Left colon (tissue), 2 donors: Measurements from ENCODE around the gene CDC20. TPM values are rescaled to one million over a fixed set of nuclear protein-coding genes. Genes with fewer than 3 reads are reported as not detected.

ENCODE experiments used
- ATAC-seq: fragments of 200-7000 bp; cut with Tn5 transposase; one replicate; pipeline ENCODE4 v1.9.1; 2020; ENCODE audit warnings: mild to moderate bottlenecking, moderate library complexity
- DNase-seq, 2 donors: peaks; one replicate each; pipeline ENCODE4 v3.0.0-alpha.2; 2020
- intact Hi-C, 2 donors: fragments of 100-400 bp; cut with DNase I in 1 of 2; cut with micrococcal nuclease in 1 of 2; formaldehyde crosslinking; loops; one replicate each; pipeline versions ENCODE4 v1.11.2 to v1.14.0; 2022; cut with DNase I, micrococcal nuclease
- microRNA-seq, 2 donors: library from miRNA; unstranded; fragments of <30 nt; microRNA quantifications; one replicate each; pipeline versions ENCODE4 v1.1.0 to v1.2.0, GENCODE V29; 2020
- total RNA-seq, 2 donors: library from RNA; stranded (reverse); fragmentation: NEBNext Ultra II Directional; extraction: Animal tissue kit (Norgen Biotek cat#: 25700); gene quantifications; one replicate each; pipeline ENCODE4 v1.2.1, GENCODE V29; 2021
- donor health status: DM: no; HTN: no; CAD: no.
- donor health status: DM: yes; HTN: yes; CAD: no.

CDC20 gene
- total RNA-seq, 2 donors from 2014 or later: 10.5 to 24.3 TPM

DNA sequence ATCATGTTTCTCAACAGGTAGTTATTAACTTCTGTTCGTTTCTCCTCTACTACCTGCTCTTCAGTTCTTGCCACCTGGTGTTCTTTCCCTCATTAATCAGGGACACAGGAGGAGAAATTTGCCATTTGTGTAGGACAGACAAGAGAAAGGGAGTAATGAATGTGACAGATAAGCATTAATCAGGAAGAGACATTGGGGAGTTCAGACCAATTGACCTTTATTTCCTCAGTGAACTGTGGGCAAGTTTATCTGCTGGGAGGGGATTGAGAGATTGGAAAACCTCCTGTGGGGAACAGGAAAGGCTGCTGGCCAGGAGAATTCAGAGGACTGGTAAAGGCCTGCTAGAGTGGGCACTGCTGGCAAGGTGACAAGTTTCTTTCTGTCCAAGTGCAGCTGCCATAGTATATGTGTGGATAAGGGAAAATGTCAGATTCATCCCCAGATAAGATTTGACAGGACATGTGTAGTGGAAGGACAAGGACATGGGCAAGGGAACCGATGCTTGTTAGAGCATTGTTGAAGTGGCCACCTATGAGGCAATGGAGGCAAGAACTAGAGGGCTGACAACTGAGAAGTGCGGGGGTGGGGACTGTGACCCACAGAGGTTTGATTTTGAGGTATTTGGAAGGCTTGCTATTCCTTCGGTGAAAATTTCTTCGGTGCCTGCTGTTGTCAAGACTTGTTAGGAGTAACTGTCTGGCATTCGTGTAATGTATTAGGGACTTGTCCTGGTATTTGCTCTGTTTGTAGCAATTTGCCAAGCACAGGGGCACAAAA lies 43.5 kb downstream of the CDC20 start:
- DNase-seq (no peak), ATAC-seq (no peak)
- intact Hi-C loops: no loop called here

GRCh38 chr1:43404353-43404752 lies 45.6 kb downstream of the CDC20 start:
- no peak for ATAC-seq
- no peak for DNase-seq
- intact Hi-C loops: no loop called here

DNA sequence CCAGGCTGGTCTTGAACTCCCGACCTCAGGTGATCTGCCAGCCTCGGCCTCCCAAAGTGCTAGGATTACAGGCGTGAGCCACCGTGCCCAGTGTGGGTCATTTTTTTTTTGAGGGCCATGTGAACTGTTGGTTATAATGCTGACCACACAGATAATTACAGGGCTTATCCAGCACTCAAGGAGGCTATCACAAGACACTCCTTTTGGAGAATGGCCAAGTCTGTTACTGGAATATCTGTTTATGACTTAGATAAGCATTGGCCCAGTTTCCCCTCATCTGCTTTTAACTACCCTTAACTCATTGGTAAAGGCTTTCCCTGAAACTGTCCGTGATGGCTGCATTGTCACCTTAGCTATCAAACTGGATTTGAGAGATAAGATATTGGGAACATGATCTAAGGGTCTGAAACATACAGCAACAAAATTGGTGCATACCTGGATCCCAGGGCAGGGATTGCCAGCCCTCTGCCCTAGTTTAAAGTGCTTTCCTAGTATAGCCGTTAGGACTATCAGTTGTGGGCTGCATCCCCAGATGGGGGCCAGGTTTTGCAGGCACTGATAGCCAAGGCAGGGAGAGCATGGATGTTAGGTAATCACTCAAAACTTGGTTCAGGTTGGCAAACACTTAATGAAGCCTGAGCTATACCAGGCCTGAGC lies 46.6 kb downstream of the CDC20 start:
- DNase-seq (no peak), ATAC-seq (peak; percentile 96)
- intact Hi-C loops: no loop called here

DNA sequence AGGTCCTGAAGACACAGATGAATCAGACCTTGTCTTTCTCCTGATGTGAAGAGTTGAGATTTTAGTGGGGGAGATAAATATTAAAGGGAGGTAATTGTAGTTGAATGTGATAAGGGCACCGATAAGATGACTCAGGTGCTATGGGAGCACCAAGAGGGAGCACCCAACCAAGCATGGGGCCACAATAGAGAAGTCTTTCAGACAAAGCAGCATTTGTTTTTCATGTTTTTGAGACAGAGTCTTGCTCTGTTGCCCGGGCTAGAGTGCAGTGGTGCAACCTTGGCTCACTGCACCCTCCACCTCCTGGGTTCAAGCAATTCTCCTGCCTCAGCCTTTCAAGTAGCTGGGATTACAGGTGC lies 47.1 kb downstream of the CDC20 start:
- peak; percentile 23 for ATAC-seq
- intact Hi-C loops: no loop called here
- DNase-seq: no peak

DNA sequence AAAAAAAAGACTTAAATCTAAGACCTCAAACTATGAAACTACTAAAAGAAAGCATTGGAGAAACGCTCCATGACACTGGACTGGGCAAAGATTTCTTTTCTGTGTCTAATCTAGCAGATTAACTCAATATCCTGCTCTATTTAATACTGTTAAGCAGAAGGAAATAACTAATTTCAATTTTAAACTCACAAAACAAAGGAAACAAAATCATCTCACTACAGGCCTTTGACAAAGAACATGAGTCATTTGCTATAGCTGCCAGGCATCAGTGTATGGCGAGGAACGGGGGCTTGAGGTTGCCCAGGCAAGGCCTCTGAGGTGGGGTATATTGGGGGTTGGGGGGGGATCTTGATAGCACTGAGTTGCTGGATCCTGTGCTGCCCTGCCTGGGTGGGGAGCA lies 51.8 kb downstream of the CDC20 start:
- DNase-seq: no peak
- intact Hi-C loops: loop anchor here in 1 of 2 donors (10.0 kb wide), 1 partner anchor 166 kb away; no protein-coding TSS in a partner anchor
- ATAC-seq: no peak

Small RNA genes within 50 kb of the gene (microRNA-seq; reads per million reads assigned to microRNA genes)
- gene MIR6734: 1.1 to 5.4 reads per million in 2 donors

Other genes starting within 250 kb of the CDC20 start
- gene EBNA1BP2, start 186.7 kb upstream of the CDC20 start, total RNA-seq: 10 to 100 TPM; 30.4 to 32.4 TPM
- gene CFAP57, start 186.7 kb upstream of the CDC20 start, total RNA-seq: not detected
- 10 to 100 TPM; 52.4 to 63.3 TPM for gene TMEM125, start 89.0 kb upstream of the CDC20 start, total RNA-seq
- 10 to 100 TPM; 76.9 to 97.8 TPM for gene C1orf210, start 73.4 kb upstream of the CDC20 start, total RNA-seq
- gene TIE1, start 58.0 kb upstream of the CDC20 start, total RNA-seq: 1 to 10 TPM; 4.9 to 7.6 TPM
- gene MPL, start 21.2 kb upstream of the CDC20 start, total RNA-seq: under 1 TPM in 1 of 2 donors, not detected in 1; 0.56 TPM
- 100 to 1,000 TPM; 135 to 152 TPM for gene ELOVL1, start 9.0 kb downstream of the CDC20 start, total RNA-seq
- 10 to 100 TPM; 39.1 to 39.5 TPM for gene MED8, start 30.8 kb downstream of the CDC20 start, total RNA-seq
- gene SZT2, start 30.9 kb downstream of the CDC20 start, total RNA-seq: 10 to 100 TPM; 49.5 to 73.2 TPM
- 10 to 100 TPM; 60.9 to 74.3 TPM for gene HYI, start 95.0 kb downstream of the CDC20 start, total RNA-seq
- gene PTPRF, start 171.9 kb downstream of the CDC20 start, total RNA-seq: 100 to 1,000 TPM; 514 to 671 TPM